Measurements from ENCODE around the gene TECPR1.

DNA sequence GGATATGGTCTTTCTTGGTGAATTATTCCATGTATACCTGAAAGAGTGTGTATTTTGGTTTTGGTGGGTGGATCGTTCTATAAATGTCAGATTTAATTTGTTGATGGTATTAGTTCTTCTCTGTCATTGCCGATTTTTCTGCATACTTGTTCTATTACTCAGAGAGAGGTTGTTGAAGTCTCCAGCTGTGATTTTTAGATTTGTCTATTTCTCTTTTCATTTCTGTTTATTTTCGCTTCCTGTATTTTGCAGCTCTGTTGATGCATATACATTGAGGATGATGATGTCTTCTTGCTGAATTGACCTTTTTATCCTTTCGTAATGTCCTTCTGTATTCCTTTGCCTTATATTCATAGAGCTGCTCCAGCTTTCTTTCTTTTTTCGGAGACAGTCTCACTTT is 52.9 kb downstream of the TECPR1 start:
- TF ChIP-seq, protein P1, sequence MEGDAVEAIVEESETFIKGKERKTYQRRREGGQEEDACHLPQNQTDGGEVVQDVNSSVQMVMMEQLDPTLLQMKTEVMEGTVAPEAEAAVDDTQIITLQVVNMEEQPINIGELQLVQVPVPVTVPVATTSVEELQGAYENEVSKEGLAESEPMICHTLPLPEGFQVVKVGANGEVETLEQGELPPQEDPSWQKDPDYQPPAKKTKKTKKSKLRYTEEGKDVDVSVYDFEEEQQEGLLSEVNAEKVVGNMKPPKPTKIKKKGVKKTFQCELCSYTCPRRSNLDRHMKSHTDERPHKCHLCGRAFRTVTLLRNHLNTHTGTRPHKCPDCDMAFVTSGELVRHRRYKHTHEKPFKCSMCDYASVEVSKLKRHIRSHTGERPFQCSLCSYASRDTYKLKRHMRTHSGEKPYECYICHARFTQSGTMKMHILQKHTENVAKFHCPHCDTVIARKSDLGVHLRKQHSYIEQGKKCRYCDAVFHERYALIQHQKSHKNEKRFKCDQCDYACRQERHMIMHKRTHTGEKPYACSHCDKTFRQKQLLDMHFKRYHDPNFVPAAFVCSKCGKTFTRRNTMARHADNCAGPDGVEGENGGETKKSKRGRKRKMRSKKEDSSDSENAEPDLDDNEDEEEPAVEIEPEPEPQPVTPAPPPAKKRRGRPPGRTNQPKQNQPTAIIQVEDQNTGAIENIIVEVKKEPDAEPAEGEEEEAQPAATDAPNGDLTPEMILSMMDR (IDR thresholded peaks at IDR 0.05; ENCODE audit: low read length) = no peak
- TF ChIP-seq EZH2 (optimal IDR thresholded peaks at IDR 0.05; ENCODE audit: low read depth, low read length) = no peak
- no peak for TF ChIP-seq EZH2phosphoT487 (IDR thresholded peaks at IDR 0.05; ENCODE audit: low read length)
